HL-60 (cell line): Measurements from ENCODE around the gene PXDC1.

Experiments used
- CTCF ChIP-seq: IDR thresholded peaks from one replicate; pipeline ENCODE4 v1.5.1; 2011; ENCODE audit warnings: low read length, control low read depth, inconsistent platforms; ENCODE audit not compliant: insufficient read depth
- GABPA ChIP-seq: IDR thresholded peaks from 2 replicates; pipeline ENCODE4 v1.6.1; 2012; ENCODE audit warnings: low read depth
- POLR2AphosphoS5 ChIP-seq: IDR thresholded peaks from 2 replicates; pipeline ENCODE4 v1.6.1; 2012; ENCODE audit warnings: low read depth

- TF ChIP-seq CTCF (no peak), GABPA (no peak), POLR2AphosphoS5 (no peak)
These were observed 5.3 kb downstream of the PXDC1 start for GRCh38 chr6:3746119-3746691.
